CD4-positive, alpha-beta T cell (primary cell): ENCODE results near the gene SMIM31. TPM values are rescaled to one million over a fixed set of nuclear protein-coding genes. Genes with fewer than 3 reads are reported as not detected.

ENCODE experiments used
- ATAC-seq: fragments of 200-7000 bp; cut with Tn5 transposase; one replicate; pipeline ENCODE4 v1.10.0; 2022; ENCODE audit warnings: mild to moderate bottlenecking; ENCODE audit not compliant: poor library complexity
- CTCF ChIA-PET: fragments of 350-600 bp; sonication (Branson Sonifier 250); formaldehyde crosslinking; loops from one replicate; lab custom pipeline; 2021; ENCODE audit warnings: antibody characterized with exemption, inconsistent platforms; lab: Charles Lee
- POLR2A ChIA-PET: fragments of 350-600 bp; sonication (Branson Sonifier 250); formaldehyde crosslinking; loops from one replicate; lab custom pipeline; 2021; ENCODE audit warnings: antibody characterized with exemption, inconsistent platforms; lab: Charles Lee
- DNase-seq, 14 experiments: peaks; one replicate each; pipeline ENCODE4 v3.0.0-alpha.2; 2013 to 2020; ENCODE audit warnings: mixed read lengths in 2 of 14
- H3K27ac ChIP-seq, 2 donors: one replicate each; pipeline versions ENCODE4 v1.5.1 to v1.7.0; 2013; ENCODE audit warnings: low read length in 2 of 2, low read depth in 1 of 2, mild to moderate bottlenecking in 1 of 2
- H3K27me3 ChIP-seq, 2 experiments: 1 replicate in 1 of 2; 2 replicates in 1 of 2; pipeline versions ENCODE4 v1.6.1 to v1.7.0; 2013; ENCODE audit warnings: low read length in 2 of 2, control low read depth in 1 of 2, mild to moderate bottlenecking in 1 of 2, moderate library complexity in 1 of 2; ENCODE audit not compliant: insufficient read depth in 2 of 2, control insufficient read depth in 1 of 2
- H3K36me3 ChIP-seq: one replicate; pipeline ENCODE4 v1.6.1; 2013; ENCODE audit warnings: low read length, control low read depth; ENCODE audit not compliant: insufficient read depth
- H3K4me1 ChIP-seq: one replicate; pipeline ENCODE4 v1.6.1; 2013; ENCODE audit warnings: low read length, control low read depth; ENCODE audit not compliant: insufficient read depth
- H3K4me3 ChIP-seq: one replicate; pipeline ENCODE4 v1.5.1; 2013; ENCODE audit warnings: mild to moderate bottlenecking, low read length, moderate library complexity
- H3K9me3 ChIP-seq, 2 experiments: 1 replicate in 1 of 2; 2 replicates in 1 of 2; pipeline versions ENCODE4 v1.6.1 to v1.7.0; 2013; ENCODE audit warnings: low read length in 2 of 2, mild to moderate bottlenecking in 2 of 2, control low read depth in 1 of 2, moderate library complexity in 1 of 2; ENCODE audit not compliant: control insufficient read depth in 1 of 2, insufficient read depth in 1 of 2
- H3K27ac Mint-ChIP-seq: one replicate; pipeline ENCODE4 v1.8.0; 2020; ENCODE audit warnings: mixed read lengths
- H3K27me3 Mint-ChIP-seq: one replicate; pipeline ENCODE4 v1.8.0; 2021; ENCODE audit warnings: mixed read lengths
- H3K36me3 Mint-ChIP-seq: one replicate; pipeline ENCODE4 v1.8.0; 2021; ENCODE audit warnings: low read depth, mixed read lengths
- H3K4me1 Mint-ChIP-seq: one replicate; pipeline ENCODE4 v1.8.0; 2021; ENCODE audit warnings: low read depth, mixed read lengths
- H3K4me3 Mint-ChIP-seq: one replicate; pipeline ENCODE4 v1.8.0; 2020; ENCODE audit warnings: mild to moderate bottlenecking, mixed read lengths
- H3K9me3 Mint-ChIP-seq: one replicate; pipeline ENCODE4 v1.8.0; 2020; ENCODE audit warnings: mixed read lengths
- intact Hi-C, 2 experiments: fragments of 100-400 bp; cut with DNase I in 1 of 2; cut with micrococcal nuclease in 1 of 2; formaldehyde crosslinking; loops; one replicate each; pipeline versions ENCODE4 v1.15.1 to v1.9.0; 2023 to 2025; cut with DNase I, micrococcal nuclease
- total RNA-seq, 174 experiments: library from RNA in 2 of 174; stranded (reverse) in 2 of 174; gene quantifications; one replicate each; pipeline ENCODE4 v1.2.3 and lab custom pipeline; 2021 to 2026
- TF ChIP-seq, protein P1 (sequence below): fragments of 200-600 bp; IDR thresholded peaks from one replicate; pipeline ENCODE4 v1.8.0; 2022; ENCODE audit warnings: antibody characterized with exemption, mild to moderate bottlenecking

SMIM31 gene
- total RNA-seq, 2 experiments from 2014 or later: not detected

DNA sequence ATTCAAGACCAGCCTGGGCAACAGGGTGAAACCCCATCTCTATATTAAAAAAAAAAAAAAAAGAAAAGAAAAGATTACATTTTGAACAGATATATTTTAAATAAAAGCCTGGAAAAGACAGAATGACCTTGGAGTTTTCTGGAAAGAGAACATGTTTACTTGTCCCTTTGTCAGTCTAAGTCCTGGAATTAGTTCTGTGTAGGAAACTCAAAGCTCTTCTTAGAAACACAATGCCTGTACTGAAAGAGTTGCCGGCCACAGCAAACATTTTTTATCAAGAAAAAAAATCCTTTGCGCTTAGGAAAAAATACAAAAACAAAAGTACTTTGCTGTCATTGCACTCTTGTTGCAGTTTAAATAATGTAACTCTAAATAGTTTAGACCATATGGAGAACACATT, 59.6 kb downstream of the SMIM31 start:
- Mint-ChIP-seq H3K27ac (no peak overlapping the region), H3K4me1 (no peaks in the 10 kb centered on the region), H3K9me3 (no peaks in the 10 kb centered on the region), H3K27me3 (no peaks in the 10 kb centered on the region), H3K4me3 (no peak overlapping the region), H3K36me3 (no peaks in the 10 kb centered on the region)
- no peaks in the 10 kb centered on the region for H3K27me3 ChIP-seq
- no peaks in the 10 kb centered on the region for H3K4me1 ChIP-seq
- no peak overlapping the region for H3K27ac ChIP-seq
- no peaks in the 10 kb centered on the region for H3K36me3 ChIP-seq
- no peaks in the 10 kb centered on the region for H3K9me3 ChIP-seq
- no peak for DNase-seq
- no peak overlapping the region for H3K4me3 ChIP-seq
- POLR2A ChIA-PET: no interaction called here
- intact Hi-C loops: no loop called here
- TF ChIP-seq, protein P1, sequence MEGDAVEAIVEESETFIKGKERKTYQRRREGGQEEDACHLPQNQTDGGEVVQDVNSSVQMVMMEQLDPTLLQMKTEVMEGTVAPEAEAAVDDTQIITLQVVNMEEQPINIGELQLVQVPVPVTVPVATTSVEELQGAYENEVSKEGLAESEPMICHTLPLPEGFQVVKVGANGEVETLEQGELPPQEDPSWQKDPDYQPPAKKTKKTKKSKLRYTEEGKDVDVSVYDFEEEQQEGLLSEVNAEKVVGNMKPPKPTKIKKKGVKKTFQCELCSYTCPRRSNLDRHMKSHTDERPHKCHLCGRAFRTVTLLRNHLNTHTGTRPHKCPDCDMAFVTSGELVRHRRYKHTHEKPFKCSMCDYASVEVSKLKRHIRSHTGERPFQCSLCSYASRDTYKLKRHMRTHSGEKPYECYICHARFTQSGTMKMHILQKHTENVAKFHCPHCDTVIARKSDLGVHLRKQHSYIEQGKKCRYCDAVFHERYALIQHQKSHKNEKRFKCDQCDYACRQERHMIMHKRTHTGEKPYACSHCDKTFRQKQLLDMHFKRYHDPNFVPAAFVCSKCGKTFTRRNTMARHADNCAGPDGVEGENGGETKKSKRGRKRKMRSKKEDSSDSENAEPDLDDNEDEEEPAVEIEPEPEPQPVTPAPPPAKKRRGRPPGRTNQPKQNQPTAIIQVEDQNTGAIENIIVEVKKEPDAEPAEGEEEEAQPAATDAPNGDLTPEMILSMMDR: no peak
- CTCF ChIA-PET: interaction anchor here (0.7 kb wide), 1 partner anchor 45 kb away, joined by 3 read pairs; no protein-coding TSS in a partner anchor
- ATAC-seq: no peak

DNA sequence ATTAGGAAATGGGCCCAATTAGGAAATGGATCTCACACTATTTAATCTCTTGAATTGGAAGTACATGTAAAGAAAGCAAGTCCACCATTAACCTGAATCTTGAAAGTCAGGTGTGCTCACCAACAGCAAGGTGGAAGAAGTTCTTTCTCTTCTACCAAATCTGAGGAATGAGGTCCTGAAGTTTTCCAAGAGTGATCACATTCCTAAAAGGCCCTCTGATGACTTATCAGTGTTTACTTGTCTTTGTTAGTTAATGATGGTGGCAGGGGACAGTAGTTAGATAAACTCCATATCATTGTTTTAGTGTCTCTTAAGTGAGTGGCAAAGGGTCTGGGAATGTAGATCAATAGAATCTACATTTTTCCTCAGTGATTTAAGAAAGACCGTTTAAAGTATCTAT, 61.8 kb downstream of the SMIM31 start:
- H3K4me3 Mint-ChIP-seq: no peak overlapping the region
- H3K9me3 Mint-ChIP-seq: no peaks in the 10 kb centered on the region
- CTCF ChIA-PET: no interaction called here

DNA sequence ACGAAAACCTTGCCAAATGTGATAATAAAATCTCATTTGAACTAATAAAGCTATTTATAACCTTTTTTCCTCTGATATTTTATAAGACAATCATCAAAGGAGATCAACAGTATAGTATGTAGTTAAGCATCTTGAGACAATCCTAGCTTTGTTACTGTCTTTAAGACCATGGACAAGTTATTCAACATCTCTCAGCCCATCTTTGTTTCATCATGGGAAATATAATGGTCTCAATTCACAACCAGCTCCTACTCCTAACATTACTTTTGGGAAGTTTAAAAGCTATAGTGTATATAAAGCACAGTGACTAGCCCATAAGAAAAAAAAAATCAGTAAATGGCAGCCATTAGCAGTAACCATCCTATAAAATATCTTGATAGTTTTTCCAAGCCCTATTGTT, 65.4 kb downstream of the SMIM31 start:
- no peaks in the 10 kb centered on the region for H3K4me1 Mint-ChIP-seq
- TF ChIP-seq, protein P1: no peak
- DNase-seq (no peak), ATAC-seq (no peak)
- POLR2A ChIA-PET: no interaction called here
- H3K9me3 Mint-ChIP-seq: no peaks in the 10 kb centered on the region
- no peaks in the 10 kb centered on the region for H3K9me3 ChIP-seq
- H3K36me3 ChIP-seq: no peaks in the 10 kb centered on the region
- CTCF ChIA-PET: no interaction called here
- no peaks in the 10 kb centered on the region for H3K36me3 Mint-ChIP-seq
- H3K27me3 Mint-ChIP-seq: peaks cover 30% of the 10 kb centered on the region
- intact Hi-C loops: no loop called here
- no peak overlapping the region for H3K4me3 ChIP-seq
- no peak overlapping the region for H3K27ac Mint-ChIP-seq
- H3K27me3 ChIP-seq: peaks cover 0 to 5% of the 10 kb centered on the region in 2 experiments
- no peak overlapping the region for H3K4me3 Mint-ChIP-seq
- no peak overlapping the region for H3K27ac ChIP-seq
- H3K4me1 ChIP-seq: no peaks in the 10 kb centered on the region

More for the DNA sequence above, 61.8 kb downstream of the SMIM31 start:
- H3K27me3 ChIP-seq: no peaks in the 10 kb centered on the region
- POLR2A ChIA-PET: no interaction called here
- Mint-ChIP-seq H3K27me3 (peaks cover 15% of the 10 kb centered on the region), H3K27ac (no peak overlapping the region), H3K36me3 (no peaks in the 10 kb centered on the region), H3K4me1 (no peaks in the 10 kb centered on the region)
- H3K27ac ChIP-seq: no peak overlapping the region
- no peak overlapping the region for H3K4me3 ChIP-seq
- no peaks in the 10 kb centered on the region for H3K9me3 ChIP-seq
- DNase-seq (no peak), ATAC-seq (no peak)
- TF ChIP-seq, protein P1: no peak
- intact Hi-C loops: no loop called here
- H3K4me1 ChIP-seq: no peaks in the 10 kb centered on the region
- H3K36me3 ChIP-seq: no peaks in the 10 kb centered on the region
